Psoas muscle (tissue), 8 donors: ENCODE results near the gene FAM9A. TPM values are rescaled to one million over a fixed set of nuclear protein-coding genes. Genes with fewer than 3 reads are reported as not detected.
"Not testable (repeated sequence)": the region's sequence is repeated elsewhere in the genome, so short reads cannot be mapped to it uniquely, and the experiment has no call there.

Experiments
- ATAC-seq, 4 donors: fragments of 200-7000 bp; cut with Tn5 transposase; one replicate each; pipeline ENCODE4 v1.9.1; 2020; ENCODE audit warnings: moderate library complexity in 3 of 4, mild to moderate bottlenecking in 2 of 4
- DNase-seq, 2 donors: peaks; one replicate each; pipeline ENCODE4 v3.0.0-alpha.2; 2020
- H3K27ac ChIP-seq: fragments of 200-600 bp; one replicate; pipeline ENCODE4 v1.8.0; 2022
- H3K27me3 ChIP-seq, 3 donors: fragments of 200-600 bp in 1 of 3; one replicate each; pipeline versions ENCODE4 v1.6.1 to v1.8.0; 2013 to 2022; ENCODE audit warnings: low read length in 2 of 3, mild to moderate bottlenecking in 2 of 3, moderate library complexity in 1 of 3; ENCODE audit not compliant: insufficient read depth in 3 of 3
- H3K36me3 ChIP-seq, 2 donors: fragments of 200-600 bp in 1 of 2; one replicate each; pipeline versions ENCODE4 v1.6.1 to v1.8.0; 2013 to 2022; ENCODE audit warnings: low read depth in 1 of 2, mild to moderate bottlenecking in 1 of 2, moderate library complexity in 1 of 2; ENCODE audit not compliant: insufficient read depth in 1 of 2
- H3K4me1 ChIP-seq: fragments of 200-600 bp; one replicate; pipeline ENCODE4 v1.8.0; 2022
- H3K4me3 ChIP-seq: fragments of 200-600 bp; one replicate; pipeline ENCODE4 v1.8.0; 2022; ENCODE audit warnings: mild to moderate bottlenecking
- H3K9me3 ChIP-seq: fragments of 200-600 bp; one replicate; pipeline ENCODE4 v1.8.0; 2022
- CTCF ChIP-seq: fragments of 200-600 bp; IDR thresholded peaks from one replicate; pipeline ENCODE4 v1.8.0; 2022; ENCODE audit warnings: antibody characterized with exemption
- WGBS, 3 donors: extraction: QIAGEN DNeasy Blood & Tissue Kit; methylation state at CpG; one replicate each; pipeline versions ENCODE4 v1.1.6 to v1.1.7; 2013; 5-methylcytosine and 5-hydroxymethylcytosine counted together
- intact Hi-C, 2 donors: fragments of 100-400 bp; cut with DNase I; formaldehyde crosslinking; loops; one replicate each; pipeline versions ENCODE4 v1.11.0 to v1.14.2; 2022
- polyA plus RNA-seq, 3 donors: library from polyadenylated mRNA; stranded (reverse); fragments of 200-250 nt; gene quantifications; one replicate each; pipeline ENCODE4 v1.2.3, GENCODE V29; 2013
- total RNA-seq, 4 donors: library from RNA; stranded (reverse); fragmentation: NEBNext Ultra II Directional in 2 of 4; extraction: Animal tissue kit (Norgen Biotek cat#: 25700) in 2 of 4; gene quantifications; one replicate each; pipeline versions ENCODE4 v1.2.1 to v1.2.4, GENCODE V29; 2021 to 2023
- donor health status: healthy with polysubstance abuse.
- donor health status: DM: no; HTN: no; CAD: no; lungs with moderate emphysema.
- donor health status: Bipolar disorder and iron deficiency.
- donor health status: healthy.
- donor health status: DM: yes; HTN: yes; CAD: no.
- donor health status: DM: no; HTN: no; CAD: no.
- donor health status: DM: no; HTN: no; CAD: no.
- donor health status: DM: yes; HTN: yes; CAD: no.

FAM9A gene
- total and polyA plus RNA-seq, 7 donors, result not detected

- H3K9me3 ChIP-seq, result no peaks in the 10 kb centered on the region
- no peak overlapping the region for H3K4me3 ChIP-seq
- 83 to 94% (median 90%) methylated on average over 13 to 19 of the region's 19 CpGs for WGBS, 3 donors
- intact Hi-C loops, result no loop called here
- no peaks in the 10 kb centered on the region for H3K4me1 ChIP-seq
- no peak overlapping the region for H3K27ac ChIP-seq
- no peaks in the 10 kb centered on the region for H3K36me3 ChIP-seq
- H3K27me3 ChIP-seq, result no peaks in the 10 kb centered on the region
- ATAC-seq (no peak), DNase-seq (no peak)
- TF ChIP-seq CTCF, result no peak
Observed at GRCh38 chrX:8783714-8784098, 17.5 kb downstream of the FAM9A start.

GRCh38 chrX:8783097-8783713 lies 18.0 kb downstream of the FAM9A start:
- no peaks in the 10 kb centered on the region for H3K27me3 ChIP-seq
- no peaks in the 10 kb centered on the region for H3K4me1 ChIP-seq
- H3K9me3 ChIP-seq, result no peaks in the 10 kb centered on the region
- DNase-seq (no peak), ATAC-seq (no peak)
- H3K4me3 ChIP-seq, result no peak overlapping the region
- no peaks in the 10 kb centered on the region for H3K36me3 ChIP-seq
- no peak for TF ChIP-seq CTCF
- WGBS, 3 donors, result 33 to 48% (median 40%) methylated on average over 30 to 32 of the region's 32 CpGs
- no peak overlapping the region for H3K27ac ChIP-seq
- intact Hi-C loops, result no loop called here

- Histone ChIP-seq H3K9me3 (no peaks in the 10 kb centered on the region), H3K27ac (no peak overlapping the region), H3K4me3 (no peak overlapping the region), H3K27me3 (no peaks in the 10 kb centered on the region), H3K4me1 (no peaks in the 10 kb centered on the region), H3K36me3 (no peaks in the 10 kb centered on the region)
- no peak for TF ChIP-seq CTCF
- DNase-seq (no peak), ATAC-seq (no peak)
- WGBS, 3 donors, result 81 to 93% (median 86%) methylated on average over 8 to 9 of the region's 9 CpGs
- intact Hi-C loops, result no loop called here
Observed at GRCh38 chrX:8782595-8782994, 18.6 kb downstream of the FAM9A start.

- DNase-seq, H3K4me3 ChIP-seq, H3K27me3 ChIP-seq, ATAC-seq, H3K4me1 ChIP-seq, intact Hi-C loops, H3K9me3 ChIP-seq, H3K36me3 ChIP-seq, H3K27ac ChIP-seq: not testable (repeated sequence)
- 79 to 90% (median 80%) methylated on average over 4 of the region's 4 CpGs for WGBS, 3 donors
Observed at GRCh38 chrX:8781921-8782320, 19.3 kb downstream of the FAM9A start.

GRCh38 chrX:8773117-8773516 lies 28.1 kb downstream of the FAM9A start:
- Histone ChIP-seq H3K4me3 (no peak overlapping the region), H3K27ac (no peak overlapping the region), H3K4me1 (no peaks in the 10 kb centered on the region), H3K9me3 (no peaks in the 10 kb centered on the region), H3K27me3 (peaks cover 0 to 5% (median 0%) of the 10 kb centered on the region in 3 donors), H3K36me3 (no peaks in the 10 kb centered on the region)
- no peak for TF ChIP-seq CTCF
- DNase-seq, result no peak
- ATAC-seq, result no peak
- WGBS, 3 donors, result 58 to 75% (median 64%) methylated on average over 2 to 5 of the region's 5 CpGs
- intact Hi-C loops, result no loop called here
